TTC549 (cell line): ENCODE measurements around the gene TRPM3.

ENCODE experiments used
- FAIRE-seq: peaks from 2 replicates; lab custom pipeline; 2012; peaks lifted over from hg19 to GRCh38; lab: Jason Lieb, UNC

The TRPM3 gene

GRCh38 chr9:70607329-70607728 is 514.1 kb downstream of the TRPM3 start:
- FAIRE-seq, result no peak

- FAIRE-seq, result no peak
Observed at GRCh38 chr9:70603020-70603411, 518.4 kb downstream of the TRPM3 start.

GRCh38 chr9:70602321-70603019 is 519.0 kb downstream of the TRPM3 start:
- peak; percentile 58 for FAIRE-seq

GRCh38 chr9:70601000-70601951 is 520.1 kb downstream of the TRPM3 start:
- FAIRE-seq, result no peak

GRCh38 chr9:70600506-70600905 is 520.9 kb downstream of the TRPM3 start:
- FAIRE-seq, result no peak

- no peak for FAIRE-seq
Observed at GRCh38 chr9:70597886-70598285, 523.5 kb downstream of the TRPM3 start.

GRCh38 chr9:70595211-70595610 is 526.2 kb downstream of the TRPM3 start:
- no peak for FAIRE-seq

- no peak for FAIRE-seq
Observed at GRCh38 chr9:70594386-70594944, 527.0 kb downstream of the TRPM3 start.

GRCh38 chr9:70593241-70593640 is 528.2 kb downstream of the TRPM3 start:
- no peak for FAIRE-seq

- FAIRE-seq, result no peak
Observed at GRCh38 chr9:70590315-70590677, 531.1 kb downstream of the TRPM3 start.

- FAIRE-seq, result no peak
Observed at GRCh38 chr9:70589571-70590314, 531.7 kb downstream of the TRPM3 start.

- no peak for FAIRE-seq
Observed at GRCh38 chr9:70588999-70589398, 532.4 kb downstream of the TRPM3 start.

GRCh38 chr9:70588381-70588780 is 533.0 kb downstream of the TRPM3 start:
- FAIRE-seq, result no peak

- no peak for FAIRE-seq
Observed at GRCh38 chr9:70587201-70587600, 534.2 kb downstream of the TRPM3 start.

- FAIRE-seq, result no peak
Observed at GRCh38 chr9:70586476-70586875, 534.9 kb downstream of the TRPM3 start.

- no peak for FAIRE-seq
Observed at GRCh38 chr9:70581955-70582350, 539.5 kb downstream of the TRPM3 start.

- FAIRE-seq, result no peak
Observed at GRCh38 chr9:70581214-70581954, 540.0 kb downstream of the TRPM3 start.

- no peak for FAIRE-seq
Observed at GRCh38 chr9:70580606-70581195, 540.7 kb downstream of the TRPM3 start.

- no peak for FAIRE-seq
Observed at GRCh38 chr9:70579686-70580085, 541.7 kb downstream of the TRPM3 start.

GRCh38 chr9:70578720-70579119 is 542.7 kb downstream of the TRPM3 start:
- FAIRE-seq, result no peak

GRCh38 chr9:70577671-70578070 is 543.8 kb downstream of the TRPM3 start:
- FAIRE-seq, result no peak
